Thyroid gland (tissue), 4 donors: ENCODE measurements around the gene KIAA1191. TPM values are rescaled to one million over a fixed set of nuclear protein-coding genes. Genes with fewer than 3 reads are reported as not detected.

Source experiments
- DNase-seq, 2 donors: peaks; one replicate each; pipeline ENCODE4 v3.0.0-alpha.2; 2019
- H3K27ac ChIP-seq, 3 donors: fragments of 200-600 bp; sonication (generic); 1 replicate in 2 of 3; 2 replicates in 1 of 3; pipeline ENCODE4 v1.5.1; 2016 to 2019; ENCODE audit warnings: mild to moderate bottlenecking in 1 of 3, moderate library complexity in 1 of 3
- H3K27me3 ChIP-seq: fragments of 200-600 bp; sonication (generic); one replicate; pipeline ENCODE4 v1.5.1; 2019
- H3K36me3 ChIP-seq, 2 donors: fragments of 200-600 bp; sonication (generic); one replicate each; pipeline ENCODE4 v1.5.1; 2016 to 2019
- H3K4me1 ChIP-seq, 2 donors: fragments of 200-600 bp; sonication (generic); one replicate each; pipeline ENCODE4 v1.5.1; 2017 to 2019
- H3K4me3 ChIP-seq, 3 donors: fragments of 200-600 bp; sonication (generic); replicated peaks in 1 of 3; 1 replicate in 2 of 3; 2 replicates in 1 of 3; pipeline ENCODE4 v1.5.1; 2016; ENCODE audit warnings: mild to moderate bottlenecking in 1 of 3
- H3K9me3 ChIP-seq: fragments of 200-600 bp; sonication (generic); one replicate; pipeline ENCODE4 v1.5.1; 2017
- POLR2A ChIP-seq, 2 donors: fragments of 450-650 bp; IDR thresholded peaks; one replicate each; pipeline ENCODE4 v1.6.1; 2017; ENCODE audit warnings: antibody characterized with exemption in 2 of 2, mild to moderate bottlenecking in 2 of 2, moderate library complexity in 1 of 2
- WGBS, 2 donors: methylation state at CpG; one replicate each; pipeline ENCODE4 v1.1.5; 2017; 5-methylcytosine and 5-hydroxymethylcytosine counted together
- intact Hi-C: fragments of 100-400 bp; cut with DNase I; formaldehyde crosslinking; loops from one replicate; pipeline ENCODE4 v1.15.1; 2023
- total RNA-seq, 4 donors: library from RNA; depleted of rRNA; stranded (reverse); fragments of >200 nt; gene quantifications; one replicate each; pipeline ENCODE4 v1.2.3, GENCODE V29; 2016
- TF ChIP-seq, protein P1 (sequence below), 6 experiments: fragments of 200-600 bp in 3 of 6; fragments of 450-650 bp in 3 of 6; sonication (generic) in 3 of 6; IDR thresholded peaks; one replicate each; pipeline ENCODE4 v1.5.1; 2016 to 2019; ENCODE audit warnings: antibody characterized with exemption in 6 of 6, mild to moderate bottlenecking in 2 of 6, inconsistent platforms in 1 of 6, moderate library complexity in 1 of 6

KIAA1191 gene
- total RNA-seq, 4 donors from 2014 or later, result 107 to 134 (median 119) TPM

DNA sequence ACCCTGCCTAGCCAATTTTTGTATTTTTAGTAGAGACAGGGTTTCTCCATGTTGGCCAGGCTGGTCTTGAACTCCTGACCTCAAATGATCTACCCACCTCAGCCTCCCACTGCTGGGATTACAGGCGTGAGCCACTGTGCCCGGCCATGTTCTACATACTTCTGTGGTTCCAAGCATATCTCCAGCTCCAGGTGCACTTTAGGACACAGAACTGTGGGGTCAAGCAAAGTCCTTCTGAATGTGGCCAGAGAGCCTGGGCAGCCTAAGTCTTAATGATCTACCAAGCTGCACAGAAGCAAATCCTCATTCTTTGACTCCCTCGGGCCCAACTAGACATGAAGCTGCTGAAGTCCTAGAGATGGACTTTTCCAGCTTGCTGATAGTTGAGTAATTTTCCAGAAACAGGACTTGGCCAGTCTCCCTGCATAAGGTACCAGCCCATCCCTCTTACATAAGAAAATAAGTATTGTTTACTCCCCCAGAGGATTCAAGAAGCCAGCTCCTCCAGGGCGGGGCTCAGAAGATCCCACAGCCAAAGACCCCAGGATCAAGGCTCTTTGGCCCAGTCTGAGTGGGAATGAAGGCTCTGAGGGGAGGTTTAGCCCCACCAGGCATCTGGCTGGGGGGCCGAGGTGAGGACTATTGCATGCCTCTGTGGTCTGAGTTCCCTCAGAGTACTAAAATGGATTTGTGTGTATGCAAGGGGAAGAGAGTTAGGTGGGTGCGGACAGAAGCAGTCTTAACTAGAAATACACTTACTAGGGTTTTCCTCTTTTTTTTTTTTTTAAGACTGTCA is 46.1 kb upstream of the KIAA1191 start:
- intact Hi-C loops, result no loop called here
- no peak overlapping the region for H3K27ac ChIP-seq
- WGBS, 2 donors, result 86 to 94% methylated on average over 6 of the region's 6 CpGs
- no peaks in the 10 kb centered on the region for H3K27me3 ChIP-seq
- H3K4me1 ChIP-seq, result no peaks in the 10 kb centered on the region
- H3K36me3 ChIP-seq, result peaks cover 5 to 16% of the 10 kb centered on the region in 2 donors
- no peaks in the 10 kb centered on the region for H3K9me3 ChIP-seq
- no peak overlapping the region for H3K4me3 ChIP-seq
- TF ChIP-seq, protein P1, sequence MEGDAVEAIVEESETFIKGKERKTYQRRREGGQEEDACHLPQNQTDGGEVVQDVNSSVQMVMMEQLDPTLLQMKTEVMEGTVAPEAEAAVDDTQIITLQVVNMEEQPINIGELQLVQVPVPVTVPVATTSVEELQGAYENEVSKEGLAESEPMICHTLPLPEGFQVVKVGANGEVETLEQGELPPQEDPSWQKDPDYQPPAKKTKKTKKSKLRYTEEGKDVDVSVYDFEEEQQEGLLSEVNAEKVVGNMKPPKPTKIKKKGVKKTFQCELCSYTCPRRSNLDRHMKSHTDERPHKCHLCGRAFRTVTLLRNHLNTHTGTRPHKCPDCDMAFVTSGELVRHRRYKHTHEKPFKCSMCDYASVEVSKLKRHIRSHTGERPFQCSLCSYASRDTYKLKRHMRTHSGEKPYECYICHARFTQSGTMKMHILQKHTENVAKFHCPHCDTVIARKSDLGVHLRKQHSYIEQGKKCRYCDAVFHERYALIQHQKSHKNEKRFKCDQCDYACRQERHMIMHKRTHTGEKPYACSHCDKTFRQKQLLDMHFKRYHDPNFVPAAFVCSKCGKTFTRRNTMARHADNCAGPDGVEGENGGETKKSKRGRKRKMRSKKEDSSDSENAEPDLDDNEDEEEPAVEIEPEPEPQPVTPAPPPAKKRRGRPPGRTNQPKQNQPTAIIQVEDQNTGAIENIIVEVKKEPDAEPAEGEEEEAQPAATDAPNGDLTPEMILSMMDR (IDR thresholded peaks at IDR 0.05), result no peak
- no peak for DNase-seq

DNA sequence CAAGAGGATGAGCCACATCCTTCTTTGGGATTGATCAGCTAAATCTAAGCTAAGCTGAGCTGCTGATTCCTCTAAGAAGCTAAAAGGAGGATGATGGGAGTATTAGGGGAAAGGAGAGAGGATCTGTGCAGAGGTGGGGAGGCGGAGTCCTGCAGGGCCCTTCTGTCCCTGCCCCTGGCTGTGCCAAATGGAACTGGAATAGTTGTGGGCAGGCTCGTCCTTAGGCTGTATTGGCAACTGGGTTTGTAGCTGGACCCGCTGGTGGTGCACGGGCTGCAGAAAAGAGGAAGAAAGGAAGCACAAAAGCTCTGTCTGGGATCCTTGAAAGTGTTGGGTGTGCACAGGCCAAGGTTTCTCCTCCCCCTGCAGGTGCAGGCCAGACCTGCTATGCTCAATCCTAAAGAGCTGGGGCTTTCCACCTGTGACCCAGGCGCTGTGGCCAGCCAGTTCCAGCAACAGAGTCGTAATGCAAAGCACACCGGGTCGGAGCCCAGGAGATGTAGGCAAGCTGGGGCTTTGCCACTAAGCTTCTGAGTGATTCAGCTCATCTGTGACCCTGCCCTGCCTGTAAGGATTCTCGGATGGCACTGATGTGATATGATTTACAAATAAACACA is 45.0 kb upstream of the KIAA1191 start:
- Histone ChIP-seq H3K4me1 (no peaks in the 10 kb centered on the region), H3K4me3 (no peak overlapping the region), H3K36me3 (peaks cover 5 to 16% of the 10 kb centered on the region in 2 donors), H3K27me3 (no peaks in the 10 kb centered on the region), H3K9me3 (no peaks in the 10 kb centered on the region), H3K27ac (no peak overlapping the region)
- intact Hi-C loops, result no loop called here
- no peak for TF ChIP-seq POLR2A (IDR thresholded peaks at IDR 0.05)
- TF ChIP-seq, protein P1 (IDR thresholded peaks at IDR 0.05), result no peak
- no peak for DNase-seq
- WGBS, 2 donors, result 88 to 93% methylated on average over 9 of the region's 9 CpGs

DNA sequence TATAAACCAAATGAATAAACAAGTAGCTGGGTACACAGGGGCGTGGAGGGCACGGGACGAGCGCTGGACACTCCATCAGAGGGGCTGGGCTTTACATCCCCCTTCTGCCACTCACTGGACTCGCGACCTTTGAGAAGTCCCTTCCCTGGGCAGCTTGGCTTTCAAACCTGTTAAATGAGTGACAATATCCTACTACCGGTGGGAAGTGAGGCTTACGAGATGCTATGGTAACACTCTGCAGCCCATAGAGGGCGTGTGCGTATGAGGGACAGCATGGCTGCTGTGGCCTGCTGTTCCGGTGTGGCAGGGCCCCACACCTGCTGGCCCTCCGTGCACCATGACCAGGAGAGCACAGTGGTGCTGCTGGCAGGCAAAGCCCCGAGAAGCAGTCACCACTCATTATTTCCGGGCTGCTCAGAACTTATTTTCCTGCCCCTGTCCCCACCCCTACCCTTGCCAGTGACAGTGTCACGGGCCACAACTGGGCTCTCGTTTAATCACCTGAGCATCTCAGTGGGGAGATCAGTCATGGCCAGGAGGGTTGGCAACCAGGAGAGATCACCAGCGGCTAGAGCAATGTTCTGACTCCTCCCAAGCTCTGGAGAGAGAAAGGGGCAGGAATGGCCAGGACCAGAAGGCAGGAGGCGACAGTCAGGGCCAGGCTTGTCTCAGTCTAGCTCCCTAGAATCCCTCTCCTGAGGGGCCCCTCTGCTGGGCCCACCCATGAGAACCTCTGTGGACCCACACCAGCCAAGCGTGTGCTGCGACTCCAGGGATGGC is 44.3 kb upstream of the KIAA1191 start:
- no peak overlapping the region for H3K4me3 ChIP-seq
- peaks cover 5 to 16% of the 10 kb centered on the region in 2 donors for H3K36me3 ChIP-seq
- intact Hi-C loops, result no loop called here
- 84 to 87% methylated on average over 20 of the region's 20 CpGs for WGBS, 2 donors
- no peaks in the 10 kb centered on the region for H3K9me3 ChIP-seq
- DNase-seq, result no peak
- no peak overlapping the region for H3K27ac ChIP-seq
- TF ChIP-seq POLR2A (IDR thresholded peaks at IDR 0.05), result no peak
- TF ChIP-seq, protein P1 (IDR thresholded peaks at IDR 0.05), result no peak
- no peaks in the 10 kb centered on the region for H3K4me1 ChIP-seq
- H3K27me3 ChIP-seq, result no peaks in the 10 kb centered on the region

DNA sequence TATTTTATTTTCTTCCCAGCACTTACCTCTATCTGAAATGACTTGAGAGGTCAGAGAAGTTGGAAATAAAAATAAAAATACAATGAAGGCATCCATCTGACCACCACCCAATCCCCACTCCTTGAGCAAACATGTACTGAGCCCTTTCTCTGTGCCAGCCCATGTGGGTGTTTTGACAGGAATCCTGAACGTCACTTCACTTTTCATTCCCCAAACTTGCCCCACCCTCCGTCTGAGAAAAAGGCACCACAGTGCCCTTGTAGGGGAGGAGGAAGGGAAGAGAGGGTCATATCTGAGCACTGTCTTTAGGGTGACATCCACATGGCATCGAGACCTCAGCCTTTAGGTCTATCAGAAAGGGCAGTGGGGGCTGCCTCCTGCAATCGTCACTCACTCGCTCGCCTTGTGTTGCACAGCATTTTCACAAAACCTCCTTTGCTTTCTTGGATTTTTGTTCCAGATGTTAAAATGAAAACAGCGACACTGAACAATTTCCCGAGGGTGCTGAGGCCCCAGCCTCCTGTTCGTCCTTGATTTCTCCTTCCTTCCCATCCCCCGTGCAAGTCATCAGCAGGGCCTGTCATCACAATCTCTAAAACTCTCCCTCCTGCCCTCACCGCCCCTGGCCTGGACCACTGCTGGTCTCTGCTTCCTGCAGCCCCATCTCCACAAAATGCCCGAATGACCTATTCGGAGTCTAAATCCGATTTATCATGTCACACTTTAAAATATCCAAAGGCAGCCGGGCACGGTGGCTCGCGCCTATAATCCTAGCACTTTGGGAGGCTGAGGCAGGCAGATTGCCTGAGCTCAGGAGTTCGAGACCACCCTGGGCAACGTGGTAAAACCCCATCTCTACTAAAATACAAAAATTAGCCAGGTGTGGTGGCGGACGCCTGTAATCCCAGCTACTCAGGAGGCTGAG is 40.0 kb upstream of the KIAA1191 start:
- no peak overlapping the region for H3K4me3 ChIP-seq
- WGBS, 2 donors, result 91 to 92% methylated on average over 22 of the region's 22 CpGs
- TF ChIP-seq POLR2A (IDR thresholded peaks at IDR 0.05), result no peak
- TF ChIP-seq, protein P1 (IDR thresholded peaks at IDR 0.05), result no peak
- H3K36me3 ChIP-seq, result peaks cover 4 to 6% of the 10 kb centered on the region in 2 donors
- no peaks in the 10 kb centered on the region for H3K27me3 ChIP-seq
- DNase-seq, result no peak
- H3K27ac ChIP-seq, result no peak overlapping the region
- H3K4me1 ChIP-seq, result peaks cover 0 to 3% of the 10 kb centered on the region in 2 donors
- intact Hi-C loops, result no loop called here
- no peaks in the 10 kb centered on the region for H3K9me3 ChIP-seq
